Measurements from ENCODE around the gene MRPL49.

Gene MRPL49

DNA sequence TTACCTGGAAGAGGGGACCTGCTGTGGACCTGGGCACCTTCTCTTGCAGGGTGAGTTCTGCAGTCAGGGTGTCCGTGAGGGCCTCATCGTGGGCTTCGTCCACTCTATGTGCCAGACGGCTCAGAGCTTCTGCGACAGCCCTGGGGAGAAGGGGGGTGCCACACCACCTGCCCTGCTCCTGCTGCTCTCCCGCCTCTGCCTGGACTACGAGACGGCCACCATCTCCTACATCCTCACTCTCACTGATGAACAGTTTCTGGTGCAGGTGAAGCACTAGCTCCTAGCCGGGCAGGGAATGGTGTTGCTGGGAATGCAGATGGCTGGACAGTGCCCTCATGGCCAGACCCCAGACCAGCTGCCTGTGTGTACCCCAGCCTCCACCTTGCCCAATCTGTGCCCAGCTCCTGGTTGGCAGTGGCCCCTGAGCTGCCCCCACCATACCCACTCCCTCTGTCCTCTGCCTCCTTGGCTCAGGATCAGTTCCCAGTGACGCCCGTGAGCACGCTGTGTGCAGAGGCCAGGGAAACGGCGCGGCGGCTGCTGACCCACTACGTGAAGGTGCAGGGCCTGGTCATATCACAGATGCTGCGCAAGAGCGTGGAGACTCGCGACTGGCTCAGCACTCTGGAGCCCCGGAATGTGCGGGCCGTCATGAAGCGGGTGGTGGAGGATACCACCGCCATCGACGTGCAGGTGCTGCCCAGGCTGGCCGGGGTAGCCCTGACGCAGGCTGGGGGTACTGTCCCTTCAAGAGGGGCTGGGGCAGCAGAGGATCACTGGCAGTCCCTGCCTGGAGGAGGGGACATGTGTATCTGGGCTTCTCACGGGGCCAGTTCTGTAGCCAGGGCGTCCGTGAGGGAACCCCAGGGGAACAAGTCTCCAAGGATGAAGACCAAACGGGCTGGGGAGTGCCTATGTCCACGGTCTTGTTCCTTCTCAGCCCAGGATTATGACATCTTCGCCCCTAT, 12.6 kb upstream of the MRPL49 start:
- no peak for DNase-seq (ENCODE audit: low spot score)
- Histone ChIP-seq H3K27ac (no peak overlapping the region), H3K4me3 (no peak overlapping the region)
- TF ChIP-seq CTCF (IDR thresholded peaks at IDR 0.05): no peak

DNA sequence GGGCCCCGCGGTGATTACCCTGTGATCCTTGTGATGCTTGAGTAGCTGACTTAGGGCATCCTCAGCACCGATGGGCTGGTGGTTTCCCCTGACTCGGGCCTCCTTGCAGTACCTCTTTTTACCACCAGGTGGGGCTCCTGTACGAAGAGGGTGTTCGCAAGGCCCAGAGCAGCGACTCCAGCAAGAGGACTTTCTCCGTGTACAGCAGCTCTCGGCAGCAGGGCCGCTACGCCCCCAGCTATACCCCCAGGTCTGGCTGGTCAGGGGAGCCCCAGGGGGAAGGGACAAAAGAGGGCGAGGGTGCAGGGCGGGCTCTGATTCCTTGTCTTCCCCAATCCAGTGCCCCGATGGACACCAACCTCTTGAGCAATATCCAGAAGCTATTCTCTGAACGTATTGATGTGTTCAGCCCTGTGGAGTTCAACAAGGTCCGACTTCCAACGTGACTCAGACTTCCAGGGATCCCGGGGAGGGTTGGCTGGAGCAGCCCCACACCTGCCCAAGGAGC, 11.7 kb upstream of the MRPL49 start:
- peak; percentile 98 for TF ChIP-seq CTCF (IDR thresholded peaks at IDR 0.05)
- Histone ChIP-seq H3K4me3 (no peak overlapping the region), H3K27ac (peak overlapping the region in 1 of 2 donors; percentile 62)
- peak; percentile 90 for DNase-seq (ENCODE audit: low spot score)

- peak overlapping the region; percentile 76 for H3K4me3 ChIP-seq
- no peak for DNase-seq (ENCODE audit: low spot score)
- no peak for TF ChIP-seq CTCF (IDR thresholded peaks at IDR 0.05)
- H3K27ac ChIP-seq: peak overlapping the region in 1 of 2 donors; percentile 62
Observed at GRCh38 chr11:65111159-65111743, 10.9 kb upstream of the MRPL49 start.

- peak within 1 kb of the TSS; percentile 76 for H3K4me3 ChIP-seq
- peak; percentile 93 for DNase-seq (ENCODE audit: low spot score)
- peak within 1 kb of the TSS in 1 of 2 donors; percentile 62 for H3K27ac ChIP-seq
- TF ChIP-seq CTCF (IDR thresholded peaks at IDR 0.05): no peak
Observed at GRCh38 chr11:65111744-65112545, 10.2 kb upstream of the MRPL49 start, which contains the start of gene TM7SF2. Gene TM7SF2, plus strand, starts transcription at chr11:65111872. Its CDS starts 144 bp downstream, at chr11:65112016.

DNA sequence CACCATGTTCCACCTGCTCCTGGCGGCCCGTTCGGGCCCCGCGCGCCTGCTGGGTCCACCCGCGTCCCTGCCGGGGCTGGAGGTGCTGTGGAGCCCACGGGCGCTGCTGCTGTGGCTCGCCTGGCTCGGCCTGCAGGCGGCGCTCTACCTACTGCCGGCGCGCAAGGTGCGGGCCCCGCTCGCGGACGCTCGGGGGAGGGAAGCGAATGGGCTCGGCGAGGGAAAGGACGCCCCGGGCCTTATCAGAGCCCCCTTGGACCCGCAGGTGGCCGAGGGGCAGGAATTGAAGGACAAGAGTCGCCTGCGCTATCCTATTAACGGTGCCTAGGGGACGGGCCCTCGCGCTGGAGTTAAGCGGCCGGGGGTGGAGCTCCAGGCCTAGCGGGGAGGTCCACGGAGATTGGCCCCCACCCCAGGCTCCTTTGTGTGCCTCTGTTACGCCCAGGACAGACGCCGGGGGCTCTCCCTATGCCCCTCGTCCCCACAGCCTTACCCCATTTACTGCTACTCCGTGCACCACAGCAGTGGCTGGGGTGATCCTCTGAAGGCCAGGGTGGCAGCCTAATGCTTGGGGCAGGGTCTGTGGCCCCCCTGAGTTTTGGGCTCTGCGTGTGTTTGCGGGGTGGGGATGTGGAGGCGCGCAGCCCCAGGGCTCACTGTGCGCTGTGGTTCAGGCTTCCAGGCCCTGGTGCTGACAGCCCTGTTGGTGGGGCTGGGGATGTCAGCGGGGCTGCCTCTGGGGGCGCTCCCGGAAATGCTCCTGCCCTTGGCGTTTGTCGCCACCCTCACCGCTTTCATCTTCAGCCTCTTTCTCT, 9.4 kb upstream of the MRPL49 start:
- Histone ChIP-seq H3K4me3 (peak overlapping the region; percentile 76), H3K27ac (peak overlapping the region in 1 of 2 donors; percentile 62)
- peak; percentile 87 for TF ChIP-seq CTCF (IDR thresholded peaks at IDR 0.05)
- no peak for DNase-seq (ENCODE audit: low spot score)

DNA sequence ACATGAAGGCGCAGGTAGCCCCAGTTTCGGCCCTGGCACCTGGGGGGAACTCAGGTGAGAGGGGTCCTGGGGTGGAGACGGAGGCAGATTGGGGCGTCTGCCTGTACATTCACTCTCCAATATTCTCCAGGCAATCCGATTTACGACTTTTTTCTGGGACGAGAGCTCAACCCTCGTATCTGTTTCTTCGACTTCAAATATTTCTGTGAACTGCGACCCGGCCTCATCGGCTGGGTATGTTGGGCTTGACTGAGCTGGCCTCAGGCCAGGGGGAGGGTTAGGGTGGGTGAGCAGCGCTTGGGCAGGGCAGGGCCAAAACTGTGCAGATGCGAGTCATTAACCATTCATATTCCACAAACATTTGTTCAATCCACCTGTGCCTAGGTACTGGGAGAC, 8.8 kb upstream of the MRPL49 start:
- no peak for DNase-seq (ENCODE audit: low spot score)
- Histone ChIP-seq H3K27ac (no peak overlapping the region), H3K4me3 (peak overlapping the region; percentile 76)
- TF ChIP-seq CTCF (IDR thresholded peaks at IDR 0.05): no peak
